Measurements from ENCODE around the gene STK32B. TPM values are rescaled to one million over a fixed set of nuclear protein-coding genes. Genes with fewer than 3 reads are reported as not detected.

Gene STK32B
- total and polyA plus RNA-seq, 2 of the 4 experiments (the other 2 are of a cell fraction): 5.5 to 6.3 TPM

DNA sequence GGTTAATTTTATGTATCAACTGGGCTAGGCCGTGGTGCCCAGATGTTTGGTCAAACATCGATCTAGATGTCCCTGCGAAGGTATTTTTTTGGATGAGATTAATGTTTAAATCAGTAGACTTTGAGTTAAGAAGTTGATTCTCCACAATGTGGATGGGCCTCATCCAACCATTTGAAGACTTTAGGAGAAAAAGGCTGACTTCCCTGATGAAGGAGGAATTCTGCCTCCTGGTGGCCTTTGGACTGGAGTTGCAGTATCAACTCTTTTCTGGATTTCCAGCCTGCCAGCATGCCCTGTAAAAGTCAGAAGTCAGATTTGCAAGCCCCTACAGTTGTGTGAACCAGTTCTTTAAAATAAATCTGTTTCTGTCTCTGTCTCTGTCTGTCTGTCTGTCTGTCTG, 91.4 kb downstream of the STK32B start:
- H3K27me3 ChIP-seq (ENCODE audit: control insufficient read depth, insufficient read depth, low read length): no peaks in the 10 kb centered on the region
- H3K18ac ChIP-seq (ENCODE audit: low read depth, low read length): no peak overlapping the region
- no peak overlapping the region for H3K23ac ChIP-seq (ENCODE audit: low read depth, low read length)
- intact Hi-C loops (cut with micrococcal nuclease) (loop anchor here (1.0 kb wide), 2 partner anchors 92 to 147 kb away; no protein-coding TSS in a partner anchor), in situ Hi-C loops (cut with MboI; ENCODE audit: low sequenced_read_pairs) (loop anchor here (5.0 kb wide), 1 partner anchor 145 kb away; no protein-coding TSS in a partner anchor), dilution Hi-C loops (cut with HindIII; ENCODE audit: low sequenced_read_pairs, unreplicated experiment) (no loop called here)
- no TSS peak for BruUV-seq (replicated peaks)
- POLR2A ChIA-PET (ENCODE audit: unreplicated experiment): no interaction called here
- H2BK20ac ChIP-seq (ENCODE audit: low read depth, low read length): no peak overlapping the region
- no peak overlapping the region for H2AFZ ChIP-seq (replicated peaks; ENCODE audit: low read length, poor library complexity)
- no peak overlapping the region for H3K4me3 ChIP-seq (ENCODE audit: insufficient read depth, low read depth, low read length)
- no peak overlapping the region for H3K14ac ChIP-seq (replicated peaks; ENCODE audit: low read depth, low read length)
- H2BK15ac ChIP-seq (ENCODE audit: low read depth, low read length): no peak overlapping the region
- ATAC-seq (ENCODE audit: low read depth): peak; percentile 67
- peaks cover 5% of the 10 kb centered on the region for H3K9me1 ChIP-seq (ENCODE audit: insufficient read depth, low read length)
- no peaks in the 10 kb centered on the region for H4K20me1 ChIP-seq (ENCODE audit: insufficient read depth, low read length)
- no CpG with 5 or more reads among the region's 3 CpGs for WGBS, 2 experiments (ENCODE audit: extremely low coverage in 2 of 2, insufficient read length in 1 of 2)
- H3K4me2 ChIP-seq (ENCODE audit: low read depth, low read length): no peak overlapping the region
- H3K9ac ChIP-seq (ENCODE audit: low read depth, low read length): no peak overlapping the region
- H3K79me1 ChIP-seq (ENCODE audit: low read depth in 1 of 2, low read length in 2 of 2): 0 out of 4 replicates have a peak, but pooled peaks cover 0 to 2% of the 10 kb centered on the region in 2 experiments
- H2AK5ac ChIP-seq (ENCODE audit: low read depth, low read length): no peak overlapping the region
- no peak overlapping the region for H4K8ac ChIP-seq (ENCODE audit: low read depth in 2 of 2, low read length in 2 of 2)
- H4K91ac ChIP-seq (ENCODE audit: insufficient read depth, low read depth, low read length): no peak overlapping the region
- H4K5ac ChIP-seq (ENCODE audit: low read depth, low read length): no peak overlapping the region
- no peak overlapping the region for H2AK9ac ChIP-seq (replicated peaks; ENCODE audit: low read depth, low read length, poor library complexity)
- H3K4ac ChIP-seq (ENCODE audit: low read depth, low read length): no peak overlapping the region
- H2BK120ac ChIP-seq (ENCODE audit: low read depth, low read length): no peak overlapping the region
- CTCF ChIA-PET: no interaction called here
- H3K4me1 ChIP-seq (ENCODE audit: control insufficient read depth, insufficient read depth, low read length): no peaks in the 10 kb centered on the region
- no peak overlapping the region for H2BK5ac ChIP-seq (ENCODE audit: low read depth, low read length, poor library complexity, severe bottlenecking)
- H3K36me3 ChIP-seq (ENCODE audit: control insufficient read depth, insufficient read depth, low read length): no peaks in the 10 kb centered on the region
- H3K56ac ChIP-seq (ENCODE audit: extremely low read depth, insufficient read depth, low read length): no peak overlapping the region
- H3K27ac ChIP-seq (ENCODE audit: insufficient read depth, low read length): no peak overlapping the region
- TF ChIP-seq MAFK (IDR thresholded peaks at IDR 0.05; ENCODE audit: low read depth, low read length) (no peak), FOS (IDR thresholded peaks at IDR 0.05; ENCODE audit: low read depth, low read length) (no peak), CTCF (conservative IDR thresholded peaks at IDR 0.05; ENCODE audit: low read depth, low read length) (peak; percentile 67), MXI1 (IDR thresholded peaks at IDR 0.05; ENCODE audit: borderline replicate concordance, low read depth, low read length) (no peak), SMC3 (IDR thresholded peaks at IDR 0.05; ENCODE audit: low read depth, low read length) (peak; percentile 80), MAZ (IDR thresholded peaks at IDR 0.05; ENCODE audit: borderline replicate concordance, low read depth, low read length) (no peak), RFX5 (IDR thresholded peaks at IDR 0.05; ENCODE audit: low read depth, low read length) (no peak), BHLHE40 (IDR thresholded peaks at IDR 0.05; ENCODE audit: low read depth, low read length) (no peak), CHD1 (IDR thresholded peaks at IDR 0.05; ENCODE audit: low read depth, low read length) (no peak), NFE2L2 (IDR thresholded peaks at IDR 0.05; ENCODE audit: low read depth, low read length) (no peak), RCOR1 (IDR thresholded peaks at IDR 0.05; ENCODE audit: insufficient replicate concordance, low read length) (no peak), RAD21 (IDR thresholded peaks at IDR 0.05; ENCODE audit: low read length) (peak; percentile 69)
- TF ChIP-seq, protein P1, sequence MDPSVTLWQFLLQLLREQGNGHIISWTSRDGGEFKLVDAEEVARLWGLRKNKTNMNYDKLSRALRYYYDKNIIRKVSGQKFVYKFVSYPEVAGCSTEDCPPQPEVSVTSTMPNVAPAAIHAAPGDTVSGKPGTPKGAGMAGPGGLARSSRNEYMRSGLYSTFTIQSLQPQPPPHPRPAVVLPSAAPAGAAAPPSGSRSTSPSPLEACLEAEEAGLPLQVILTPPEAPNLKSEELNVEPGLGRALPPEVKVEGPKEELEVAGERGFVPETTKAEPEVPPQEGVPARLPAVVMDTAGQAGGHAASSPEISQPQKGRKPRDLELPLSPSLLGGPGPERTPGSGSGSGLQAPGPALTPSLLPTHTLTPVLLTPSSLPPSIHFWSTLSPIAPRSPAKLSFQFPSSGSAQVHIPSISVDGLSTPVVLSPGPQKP (IDR thresholded peaks at IDR 0.05; ENCODE audit: borderline replicate concordance, low read depth, low read length): no peak
- H3K9me3 ChIP-seq (ENCODE audit: control insufficient read depth, insufficient read depth, low read length): no peaks in the 10 kb centered on the region
- DNase-seq: peak; percentile 66
